ENCODE measurements around the gene SHLD1. TPM values are rescaled to one million over a fixed set of nuclear protein-coding genes. Genes with fewer than 3 reads are reported as not detected.

The SHLD1 gene
- total RNA-seq, 1 experiment from 2014 or later = 2.4 TPM

DNA sequence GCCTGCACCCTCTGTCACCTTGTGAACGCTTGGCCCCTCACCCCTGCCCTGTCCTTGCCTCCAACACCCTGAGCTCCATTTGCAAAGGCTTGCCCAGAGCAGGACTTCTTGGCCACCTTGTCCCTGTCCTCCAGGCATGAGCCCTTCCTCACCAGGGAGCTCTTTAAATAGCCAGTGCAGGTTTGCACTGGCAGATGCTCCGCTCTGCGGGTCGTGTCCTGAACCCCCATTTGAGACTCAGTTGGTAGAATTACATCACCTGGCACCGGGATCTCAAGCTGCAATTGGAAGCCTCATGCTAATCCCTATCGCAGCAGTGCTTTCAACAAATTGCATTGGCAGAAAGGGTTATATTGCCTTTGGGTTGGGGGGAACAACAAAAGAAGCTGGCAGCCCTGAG is 114.2 kb downstream of the SHLD1 start:
- BruUV-seq (replicated peaks) = no TSS peak
- CTCF ChIA-PET = no interaction called here

More for the DNA sequence above, 114.2 kb downstream of the SHLD1 start:
- Histone ChIP-seq H3K27me3 (ENCODE audit: insufficient read depth, low read length) (no peaks in the 10 kb centered on the region), H3K36me3 (ENCODE audit: control insufficient read depth in 1 of 2, insufficient read depth in 2 of 2, low read length in 2 of 2) (no peaks in the 10 kb centered on the region), H3K9ac (ENCODE audit: low read length) (no peak overlapping the region), H3K4me2 (ENCODE audit: low read length) (no peak overlapping the region), H4K20me1 (ENCODE audit: insufficient read depth) (no peaks in the 10 kb centered on the region), H3K79me2 (ENCODE audit: insufficient read depth, low read length) (no peaks in the 10 kb centered on the region), H2AFZ (ENCODE audit: low read depth, low read length, poor library complexity, severe bottlenecking) (no peak overlapping the region), H3K27ac (ENCODE audit: low read depth, low read length) (no peak overlapping the region), H3K4me1 (ENCODE audit: control insufficient read depth in 1 of 2, insufficient read depth in 2 of 2, low read length in 2 of 2) (peaks cover 0 to 9% of the 10 kb centered on the region in 2 experiments; a peak in 1 of 4 replicates), H3K9me2 (ENCODE audit: insufficient read depth) (no peaks in the 10 kb centered on the region), H3K4me3 (replicated peaks in 1 of 2; ENCODE audit: low read depth in 1 of 2, low read length in 2 of 2) (no peak overlapping the region), H3K9me3 (ENCODE audit: control insufficient read depth in 1 of 2, insufficient read depth in 1 of 2, low read depth in 1 of 2, low read length in 2 of 2) (no peaks in the 10 kb centered on the region)
- ATAC-seq (no peak), DNase-seq (ENCODE audit: low read depth, low spot score) (no peak)
- RAD21 ChIA-PET (ENCODE audit: low non-redundant PET in 1 of 2, low total read pairs in 2 of 2, uncharacterized antibody in 2 of 2, unreplicated experiment in 2 of 2) = no interaction called here
- intact Hi-C loops (cut with micrococcal nuclease) = no loop called here
- POLR2A ChIA-PET = interaction anchor here (0.8 kb wide), 1 partner anchor 13 kb away, joined by 3 read pairs; no protein-coding TSS in a partner anchor
- TF ChIP-seq FOSL1 (IDR thresholded peaks at IDR 0.05; ENCODE audit: low read depth) (no peak), SIN3A (IDR thresholded peaks at IDR 0.05; ENCODE audit: low read depth) (no peak), ZFX (IDR thresholded peaks at IDR 0.05) (no peak), POLR2A (IDR thresholded peaks at IDR 0.05; ENCODE audit: borderline replicate concordance, extremely low read depth, insufficient read depth, insufficient read length) (no peak), JUND (IDR thresholded peaks at IDR 0.05) (no peak), CEBPB (IDR thresholded peaks at IDR 0.05; ENCODE audit: low read depth) (no peak), EZH2 (IDR thresholded peaks at IDR 0.05) (no peak), SRF (IDR thresholded peaks at IDR 0.05; ENCODE audit: low read depth) (no peak), EZH2phosphoT487 (IDR thresholded peaks at IDR 0.05; ENCODE audit: borderline replicate concordance) (no peak), TCF7L2 (IDR thresholded peaks at IDR 0.05; ENCODE audit: borderline replicate concordance, extremely low read depth, insufficient read depth, insufficient read length) (no peak), CBX3 (IDR thresholded peaks at IDR 0.05; ENCODE audit: low read depth) (no peak), POLR2AphosphoS5 (IDR thresholded peaks at IDR 0.05; ENCODE audit: low read depth, low read length) (no peak), ZNF274 (IDR thresholded peaks at IDR 0.05; ENCODE audit: low read depth, low read length) (no peak), ELF1 (IDR thresholded peaks at IDR 0.05; ENCODE audit: borderline replicate concordance, low read depth) (no peak), RAD21 (IDR thresholded peaks at IDR 0.05; ENCODE audit: low read depth) (no peak)
- TF ChIP-seq, protein P1, sequence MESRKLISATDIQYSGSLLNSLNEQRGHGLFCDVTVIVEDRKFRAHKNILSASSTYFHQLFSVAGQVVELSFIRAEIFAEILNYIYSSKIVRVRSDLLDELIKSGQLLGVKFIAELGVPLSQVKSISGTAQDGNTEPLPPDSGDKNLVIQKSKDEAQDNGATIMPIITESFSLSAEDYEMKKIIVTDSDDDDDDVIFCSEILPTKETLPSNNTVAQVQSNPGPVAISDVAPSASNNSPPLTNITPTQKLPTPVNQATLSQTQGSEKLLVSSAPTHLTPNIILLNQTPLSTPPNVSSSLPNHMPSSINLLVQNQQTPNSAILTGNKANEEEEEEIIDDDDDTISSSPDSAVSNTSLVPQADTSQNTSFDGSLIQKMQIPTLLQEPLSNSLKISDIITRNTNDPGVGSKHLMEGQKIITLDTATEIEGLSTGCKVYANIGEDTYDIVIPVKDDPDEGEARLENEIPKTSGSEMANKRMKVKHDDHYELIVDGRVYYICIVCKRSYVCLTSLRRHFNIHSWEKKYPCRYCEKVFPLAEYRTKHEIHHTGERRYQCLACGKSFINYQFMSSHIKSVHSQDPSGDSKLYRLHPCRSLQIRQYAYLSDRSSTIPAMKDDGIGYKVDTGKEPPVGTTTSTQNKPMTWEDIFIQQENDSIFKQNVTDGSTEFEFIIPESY (IDR thresholded peaks at IDR 0.05; ENCODE audit: extremely low read depth, insufficient replicate concordance, low read length) = no peak
- TF ChIP-seq, protein P2, sequence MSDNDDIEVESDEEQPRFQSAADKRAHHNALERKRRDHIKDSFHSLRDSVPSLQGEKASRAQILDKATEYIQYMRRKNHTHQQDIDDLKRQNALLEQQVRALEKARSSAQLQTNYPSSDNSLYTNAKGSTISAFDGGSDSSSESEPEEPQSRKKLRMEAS (IDR thresholded peaks at IDR 0.05) = no peak
- TF ChIP-seq, protein P3, sequence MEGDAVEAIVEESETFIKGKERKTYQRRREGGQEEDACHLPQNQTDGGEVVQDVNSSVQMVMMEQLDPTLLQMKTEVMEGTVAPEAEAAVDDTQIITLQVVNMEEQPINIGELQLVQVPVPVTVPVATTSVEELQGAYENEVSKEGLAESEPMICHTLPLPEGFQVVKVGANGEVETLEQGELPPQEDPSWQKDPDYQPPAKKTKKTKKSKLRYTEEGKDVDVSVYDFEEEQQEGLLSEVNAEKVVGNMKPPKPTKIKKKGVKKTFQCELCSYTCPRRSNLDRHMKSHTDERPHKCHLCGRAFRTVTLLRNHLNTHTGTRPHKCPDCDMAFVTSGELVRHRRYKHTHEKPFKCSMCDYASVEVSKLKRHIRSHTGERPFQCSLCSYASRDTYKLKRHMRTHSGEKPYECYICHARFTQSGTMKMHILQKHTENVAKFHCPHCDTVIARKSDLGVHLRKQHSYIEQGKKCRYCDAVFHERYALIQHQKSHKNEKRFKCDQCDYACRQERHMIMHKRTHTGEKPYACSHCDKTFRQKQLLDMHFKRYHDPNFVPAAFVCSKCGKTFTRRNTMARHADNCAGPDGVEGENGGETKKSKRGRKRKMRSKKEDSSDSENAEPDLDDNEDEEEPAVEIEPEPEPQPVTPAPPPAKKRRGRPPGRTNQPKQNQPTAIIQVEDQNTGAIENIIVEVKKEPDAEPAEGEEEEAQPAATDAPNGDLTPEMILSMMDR (IDR thresholded peaks at IDR 0.05 in 2 of 3, conservative IDR thresholded peaks at IDR 0.05 in 1 of 3; ENCODE audit: borderline replicate concordance in 1 of 3, insufficient read depth in 1 of 3, low read depth in 2 of 3, low read length in 2 of 3) = no peak
- TF ChIP-seq, protein P4, sequence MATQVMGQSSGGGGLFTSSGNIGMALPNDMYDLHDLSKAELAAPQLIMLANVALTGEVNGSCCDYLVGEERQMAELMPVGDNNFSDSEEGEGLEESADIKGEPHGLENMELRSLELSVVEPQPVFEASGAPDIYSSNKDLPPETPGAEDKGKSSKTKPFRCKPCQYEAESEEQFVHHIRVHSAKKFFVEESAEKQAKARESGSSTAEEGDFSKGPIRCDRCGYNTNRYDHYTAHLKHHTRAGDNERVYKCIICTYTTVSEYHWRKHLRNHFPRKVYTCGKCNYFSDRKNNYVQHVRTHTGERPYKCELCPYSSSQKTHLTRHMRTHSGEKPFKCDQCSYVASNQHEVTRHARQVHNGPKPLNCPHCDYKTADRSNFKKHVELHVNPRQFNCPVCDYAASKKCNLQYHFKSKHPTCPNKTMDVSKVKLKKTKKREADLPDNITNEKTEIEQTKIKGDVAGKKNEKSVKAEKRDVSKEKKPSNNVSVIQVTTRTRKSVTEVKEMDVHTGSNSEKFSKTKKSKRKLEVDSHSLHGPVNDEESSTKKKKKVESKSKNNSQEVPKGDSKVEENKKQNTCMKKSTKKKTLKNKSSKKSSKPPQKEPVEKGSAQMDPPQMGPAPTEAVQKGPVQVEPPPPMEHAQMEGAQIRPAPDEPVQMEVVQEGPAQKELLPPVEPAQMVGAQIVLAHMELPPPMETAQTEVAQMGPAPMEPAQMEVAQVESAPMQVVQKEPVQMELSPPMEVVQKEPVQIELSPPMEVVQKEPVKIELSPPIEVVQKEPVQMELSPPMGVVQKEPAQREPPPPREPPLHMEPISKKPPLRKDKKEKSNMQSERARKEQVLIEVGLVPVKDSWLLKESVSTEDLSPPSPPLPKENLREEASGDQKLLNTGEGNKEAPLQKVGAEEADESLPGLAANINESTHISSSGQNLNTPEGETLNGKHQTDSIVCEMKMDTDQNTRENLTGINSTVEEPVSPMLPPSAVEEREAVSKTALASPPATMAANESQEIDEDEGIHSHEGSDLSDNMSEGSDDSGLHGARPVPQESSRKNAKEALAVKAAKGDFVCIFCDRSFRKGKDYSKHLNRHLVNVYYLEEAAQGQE (IDR thresholded peaks at IDR 0.05; ENCODE audit: low read depth) = no peak

Data from HCT116 (cell line).